ENCODE measurements around the gene OGA.

- no peak for TF ChIP-seq POLR2AphosphoS5 (IDR thresholded peaks at IDR 0.05; ENCODE audit: insufficient read depth in 1 of 2, low read depth in 1 of 2)
- TF ChIP-seq CTCF (IDR thresholded peaks at IDR 0.05): no peak
- TF ChIP-seq POLR2A (IDR thresholded peaks at IDR 0.05): no peak
Observed at GRCh38 chr10:101803511-101803910, 14.7 kb downstream of the OGA start.
